ENCODE data around the gene PDE4D. TPM values are rescaled to one million over a fixed set of nuclear protein-coding genes. Genes with fewer than 3 reads are reported as not detected.

The PDE4D gene
- total and polyA plus RNA-seq, 3 experiments from 2014 or later, result 5.6 to 18.3 (median 17.7) TPM

DNA sequence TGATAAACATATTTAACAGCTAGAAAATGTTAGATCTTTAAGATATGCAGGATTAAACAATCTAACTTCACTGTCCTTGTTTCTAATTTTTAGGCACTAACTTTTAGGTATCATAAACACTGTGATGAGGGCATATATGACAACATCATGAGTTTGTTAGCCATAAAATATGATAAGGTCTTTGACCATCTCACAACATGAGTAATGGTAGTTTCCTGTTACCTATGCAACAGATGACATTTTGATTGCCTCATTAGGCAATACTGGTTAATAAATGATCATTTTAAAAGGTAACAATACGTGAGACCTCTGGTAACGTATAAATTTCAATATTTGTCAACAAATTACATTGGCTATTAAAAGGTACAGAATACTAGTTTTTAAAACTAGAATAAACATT is 613.5 kb downstream of the PDE4D start:
- no peaks in the 10 kb centered on the region for H3K36me3 Mint-ChIP-seq
- POLR2A ChIA-PET, result no interaction called here
- DNase-seq, result no peak

DNA sequence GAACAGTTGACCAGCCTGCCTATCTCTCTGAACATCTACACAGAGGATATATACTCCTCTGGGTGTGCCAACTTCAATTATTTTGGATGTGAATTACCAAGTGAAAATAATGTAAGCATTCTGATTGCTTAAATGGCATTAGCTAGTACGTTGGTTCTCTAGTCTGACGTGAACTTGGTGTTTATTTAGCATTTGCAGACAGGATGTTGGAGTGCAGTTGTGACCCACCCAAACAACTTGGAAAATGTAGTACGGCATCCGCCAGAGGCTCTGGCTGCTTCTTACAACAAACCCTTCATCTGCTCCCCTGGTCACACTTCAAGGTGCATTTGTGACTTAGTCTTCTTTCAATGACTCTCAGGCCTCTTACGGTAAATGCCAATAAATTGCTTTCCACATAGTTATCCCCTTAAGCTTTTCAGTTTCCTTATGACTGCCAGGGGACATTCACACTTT is 616.6 kb downstream of the PDE4D start:
- H3K4me1 Mint-ChIP-seq, result peaks cover 9 to 12% (median 12%) of the 10 kb centered on the region in 3 donors
- DNase-seq, result no peak
- H3K27ac ChIP-seq (ENCODE audit: low read depth, low read length), result no peak overlapping the region
- H3K9me3 Mint-ChIP-seq, result no peaks in the 10 kb centered on the region
- no peak overlapping the region for H3K4me3 Mint-ChIP-seq
- H3K27ac Mint-ChIP-seq, result no peak overlapping the region
- no peaks in the 10 kb centered on the region for H3K4me1 ChIP-seq (ENCODE audit: insufficient read depth, low read length)
- no peaks in the 10 kb centered on the region for H3K9me3 ChIP-seq (ENCODE audit: low read length)
- H3K36me3 Mint-ChIP-seq, result no peaks in the 10 kb centered on the region
- ChIA-PET CTCF (interaction anchor here (1.4 kb wide), 1 partner anchor 10 kb away, joined by 3 read pairs; no protein-coding TSS in a partner anchor), POLR2A (no interaction called here)
- no peaks in the 10 kb centered on the region for H3K27me3 ChIP-seq (ENCODE audit: insufficient read depth, low read length, poor library complexity, severe bottlenecking)
- H3K4me3 ChIP-seq (ENCODE audit: low read length), result no peak overlapping the region
- peaks cover 14 to 37% of the 10 kb centered on the region in 2 donors for H3K27me3 Mint-ChIP-seq
- H3K36me3 ChIP-seq (ENCODE audit: insufficient read depth, low read length), result no peaks in the 10 kb centered on the region

More for the DNA sequence above, 613.5 kb downstream of the PDE4D start:
- H3K27ac ChIP-seq (ENCODE audit: low read depth, low read length), result no peak overlapping the region
- no peaks in the 10 kb centered on the region for H3K36me3 ChIP-seq (ENCODE audit: insufficient read depth, low read length)
- Mint-ChIP-seq H3K4me3 (no peak overlapping the region), H3K9me3 (peaks cover 0 to 3% (median 0%) of the 10 kb centered on the region in 5 donors), H3K4me1 (peaks cover 9 to 10% (median 10%) of the 10 kb centered on the region in 3 donors), H3K27me3 (peaks cover 15 to 22% of the 10 kb centered on the region in 2 donors), H3K27ac (no peak overlapping the region)
- no peaks in the 10 kb centered on the region for H3K4me1 ChIP-seq (ENCODE audit: insufficient read depth, low read length)
- no peaks in the 10 kb centered on the region for H3K27me3 ChIP-seq (ENCODE audit: insufficient read depth, low read length, poor library complexity, severe bottlenecking)
- H3K9me3 ChIP-seq (ENCODE audit: low read length), result no peaks in the 10 kb centered on the region
- H3K4me3 ChIP-seq (ENCODE audit: low read length), result no peak overlapping the region
- CTCF ChIA-PET, result no interaction called here

DNA sequence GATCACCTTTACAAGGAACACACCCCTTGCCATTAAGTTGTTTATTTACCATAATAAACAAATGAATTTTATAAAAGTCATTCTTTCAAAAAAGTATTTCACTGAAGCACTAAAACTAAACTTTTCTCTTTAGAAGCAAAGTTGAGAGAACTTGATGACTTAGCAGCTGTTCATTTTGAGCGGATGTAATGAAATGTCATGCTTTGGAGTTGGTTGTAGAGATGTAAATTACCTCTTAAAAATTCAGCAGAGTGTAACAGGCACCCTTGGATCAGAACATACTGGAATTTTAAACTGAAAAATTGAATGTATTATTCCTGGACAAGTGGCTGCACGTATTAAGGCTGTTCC is 617.2 kb downstream of the PDE4D start:
- H3K27ac ChIP-seq (ENCODE audit: low read depth, low read length), result no peak overlapping the region
- no peaks in the 10 kb centered on the region for H3K36me3 ChIP-seq (ENCODE audit: insufficient read depth, low read length)
- no peaks in the 10 kb centered on the region for H3K4me1 ChIP-seq (ENCODE audit: insufficient read depth, low read length)
- H3K27ac Mint-ChIP-seq, result no peak overlapping the region
- POLR2A ChIA-PET, result no interaction called here
- CTCF ChIA-PET, result interaction anchor here (1.4 kb wide), 1 partner anchor 10 kb away, joined by 3 read pairs; no protein-coding TSS in a partner anchor
- no peaks in the 10 kb centered on the region for H3K36me3 Mint-ChIP-seq
- H3K27me3 ChIP-seq (ENCODE audit: insufficient read depth, low read length, poor library complexity, severe bottlenecking), result no peaks in the 10 kb centered on the region
- peaks cover 14 to 34% of the 10 kb centered on the region in 2 donors for H3K27me3 Mint-ChIP-seq
- peaks cover 0 to 2% (median 0%) of the 10 kb centered on the region in 5 donors for H3K9me3 Mint-ChIP-seq
- peaks cover 9 to 12% (median 12%) of the 10 kb centered on the region in 3 donors for H3K4me1 Mint-ChIP-seq
- H3K9me3 ChIP-seq (ENCODE audit: low read length), result no peaks in the 10 kb centered on the region
- H3K4me3 ChIP-seq (ENCODE audit: low read length), result no peak overlapping the region
- no peak overlapping the region for H3K4me3 Mint-ChIP-seq
- DNase-seq, result no peak

DNA sequence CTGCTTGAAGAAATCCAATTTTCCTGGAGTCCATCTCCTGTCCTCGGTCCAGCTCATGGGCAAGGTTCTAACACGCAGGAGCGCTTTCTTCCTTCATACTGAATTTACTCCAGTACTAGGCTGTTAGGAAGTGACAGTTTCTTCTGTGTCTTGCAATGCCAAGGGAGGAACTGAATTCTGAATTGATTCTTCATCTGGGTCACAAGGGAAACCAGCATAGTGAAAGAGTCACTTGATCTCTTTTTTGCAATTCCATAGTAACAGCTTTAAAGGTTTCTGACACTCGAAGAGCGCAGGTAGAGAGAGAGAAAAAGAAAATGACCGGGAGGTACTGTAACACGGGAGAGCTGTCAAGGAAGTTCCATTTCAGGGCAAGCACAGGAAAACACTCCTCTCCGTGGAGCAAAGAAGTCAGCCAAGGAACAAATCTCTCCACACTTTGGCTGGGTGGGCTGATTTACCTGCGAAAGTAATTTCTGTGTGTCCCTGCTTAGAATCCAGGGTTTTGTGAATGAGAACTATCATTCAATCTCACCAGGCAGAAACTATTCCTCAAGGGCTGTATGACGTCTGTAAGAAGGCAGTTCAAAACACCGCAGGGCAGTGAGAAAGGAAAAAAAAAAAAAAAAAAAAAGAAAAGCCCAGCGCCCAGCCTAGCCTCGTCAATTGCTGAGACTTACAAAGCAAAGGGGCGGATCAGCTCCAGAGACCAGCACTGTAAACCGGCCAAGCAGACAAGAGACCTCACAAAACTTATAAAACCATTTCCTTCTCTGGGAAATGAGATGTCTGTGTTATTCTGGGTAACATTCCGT is 617.8 kb downstream of the PDE4D start:
- ChIA-PET POLR2A (no interaction called here), CTCF (interaction anchor here (1.4 kb wide), 1 partner anchor 9 kb away, joined by 3 read pairs; no protein-coding TSS in a partner anchor)
- Mint-ChIP-seq H3K27me3 (peaks cover 14 to 34% of the 10 kb centered on the region in 2 donors), H3K27ac (no peak overlapping the region), H3K4me3 (peak overlapping the region in 6 of 7 donors; percentile 39 to 62 (median 60)), H3K36me3 (no peaks in the 10 kb centered on the region), H3K9me3 (peaks cover 0 to 2% (median 0%) of the 10 kb centered on the region in 5 donors), H3K4me1 (peaks cover 9 to 12% (median 12%) of the 10 kb centered on the region in 3 donors)
- no peaks in the 10 kb centered on the region for H3K4me1 ChIP-seq (ENCODE audit: insufficient read depth, low read length)
- H3K36me3 ChIP-seq (ENCODE audit: insufficient read depth, low read length), result no peaks in the 10 kb centered on the region
- no peak overlapping the region for H3K4me3 ChIP-seq (ENCODE audit: low read length)
- no peak overlapping the region for H3K27ac ChIP-seq (ENCODE audit: low read depth, low read length)
- H3K27me3 ChIP-seq (ENCODE audit: insufficient read depth, low read length, poor library complexity, severe bottlenecking), result no peaks in the 10 kb centered on the region
- DNase-seq, result no peak
- no peaks in the 10 kb centered on the region for H3K9me3 ChIP-seq (ENCODE audit: low read length)

DNA sequence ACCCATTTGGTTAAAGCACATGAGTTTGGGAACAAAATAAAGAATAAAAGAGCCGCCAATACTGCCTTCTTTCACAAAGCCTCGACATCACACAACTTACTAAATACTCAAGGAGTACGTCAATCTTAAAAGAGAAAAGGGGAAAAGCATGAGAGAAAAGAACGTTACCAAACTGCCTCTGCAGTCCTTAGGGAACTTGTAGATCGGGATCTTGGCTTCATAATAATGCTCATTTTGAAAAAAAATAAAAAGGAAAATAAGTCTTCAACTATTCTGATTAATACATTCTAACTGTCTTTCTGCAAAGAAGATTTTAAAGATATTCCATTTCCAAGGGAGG is 618.4 kb downstream of the PDE4D start:
- Mint-ChIP-seq H3K36me3 (no peaks in the 10 kb centered on the region), H3K27me3 (peaks cover 14 to 34% of the 10 kb centered on the region in 2 donors), H3K4me1 (peaks cover 9 to 12% (median 12%) of the 10 kb centered on the region in 3 donors), H3K27ac (peak overlapping the region in 1 of 8 donors; percentile 15), H3K4me3 (peak overlapping the region in 2 of 7 donors; percentile 10 to 62), H3K9me3 (peaks cover 0 to 2% (median 0%) of the 10 kb centered on the region in 5 donors)
- Histone ChIP-seq H3K36me3 (ENCODE audit: insufficient read depth, low read length) (no peaks in the 10 kb centered on the region), H3K4me3 (ENCODE audit: low read length) (no peak overlapping the region), H3K27ac (ENCODE audit: low read depth, low read length) (no peak overlapping the region), H3K4me1 (ENCODE audit: insufficient read depth, low read length) (no peaks in the 10 kb centered on the region), H3K9me3 (ENCODE audit: low read length) (no peaks in the 10 kb centered on the region), H3K27me3 (ENCODE audit: insufficient read depth, low read length, poor library complexity, severe bottlenecking) (no peaks in the 10 kb centered on the region)
- CTCF ChIA-PET, result no interaction called here
- DNase-seq, result no peak
- POLR2A ChIA-PET, result no interaction called here

DNA sequence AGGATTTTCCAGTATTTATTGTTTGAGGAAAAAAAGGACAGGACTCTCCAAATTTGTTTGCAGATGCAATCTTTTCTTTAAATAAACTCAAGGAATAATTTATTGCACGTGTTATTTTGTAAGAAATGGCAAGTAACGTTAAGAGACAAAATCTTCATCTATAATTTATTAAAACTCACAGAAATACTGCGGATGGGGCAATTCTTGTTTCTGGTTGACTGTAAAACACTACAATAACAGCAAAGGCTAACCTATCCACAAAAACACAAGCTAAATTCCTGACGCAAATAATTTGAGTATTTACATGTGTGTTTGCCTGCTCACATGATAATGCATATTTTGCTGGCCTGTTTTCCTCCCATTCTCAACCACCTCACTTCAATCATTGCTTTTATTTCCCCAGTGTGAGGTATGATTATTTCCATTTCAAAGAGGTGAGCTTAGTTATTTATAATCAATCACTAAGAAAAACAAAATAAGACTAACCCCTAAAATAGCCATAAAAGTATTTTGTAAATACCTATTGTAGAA is 619.4 kb downstream of the PDE4D start:
- Histone ChIP-seq H3K4me1 (ENCODE audit: insufficient read depth, low read length) (no peaks in the 10 kb centered on the region), H3K36me3 (ENCODE audit: insufficient read depth, low read length) (no peaks in the 10 kb centered on the region), H3K9me3 (ENCODE audit: low read length) (no peaks in the 10 kb centered on the region), H3K4me3 (ENCODE audit: low read length) (no peak overlapping the region), H3K27ac (ENCODE audit: low read depth, low read length) (no peak overlapping the region), H3K27me3 (ENCODE audit: insufficient read depth, low read length, poor library complexity, severe bottlenecking) (no peaks in the 10 kb centered on the region)
- POLR2A ChIA-PET, result no interaction called here
- DNase-seq, result no peak
- peaks cover 0 to 2% (median 0%) of the 10 kb centered on the region in 5 donors for H3K9me3 Mint-ChIP-seq
- no peak overlapping the region for H3K27ac Mint-ChIP-seq
- H3K4me1 Mint-ChIP-seq, result peaks cover 9 to 12% (median 12%) of the 10 kb centered on the region in 3 donors
- H3K4me3 Mint-ChIP-seq, result no peak overlapping the region
- H3K27me3 Mint-ChIP-seq, result peaks cover 14 to 30% of the 10 kb centered on the region in 2 donors
- no peaks in the 10 kb centered on the region for H3K36me3 Mint-ChIP-seq
- CTCF ChIA-PET, result no interaction called here

DNA sequence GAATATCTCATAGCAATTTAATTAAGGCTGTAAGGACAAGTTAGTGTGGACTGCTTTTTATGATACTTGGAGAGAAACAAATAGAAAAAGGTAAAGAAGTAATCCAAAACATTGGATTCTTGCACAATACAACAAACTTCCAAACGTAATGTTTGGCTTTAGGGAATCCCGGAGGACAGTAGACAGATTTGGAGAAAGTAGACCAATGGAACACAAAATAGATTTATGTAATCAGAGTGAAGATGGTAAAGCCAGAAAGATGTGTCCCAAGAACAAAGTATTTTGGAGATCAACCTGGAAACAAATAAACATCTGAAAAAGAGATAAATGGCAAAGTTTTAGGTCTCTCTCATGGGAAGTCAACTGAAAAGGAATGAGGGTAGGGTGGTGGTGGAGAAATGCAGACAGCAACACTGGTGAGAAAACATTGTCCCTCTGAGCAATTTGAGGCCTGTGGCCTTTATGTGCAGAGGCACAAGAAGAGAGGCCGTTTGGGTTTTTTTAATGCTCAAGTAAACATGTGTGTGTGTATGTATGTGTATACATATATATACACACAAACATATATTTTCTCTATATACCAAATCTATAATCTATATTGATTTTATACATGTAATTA is 620.6 kb downstream of the PDE4D start:
- Mint-ChIP-seq H3K27me3 (peaks cover 14 to 30% of the 10 kb centered on the region in 2 donors), H3K4me3 (no peak overlapping the region), H3K27ac (no peak overlapping the region), H3K36me3 (no peaks in the 10 kb centered on the region), H3K4me1 (peaks cover 9 to 12% (median 12%) of the 10 kb centered on the region in 3 donors), H3K9me3 (peaks cover 0 to 2% (median 0%) of the 10 kb centered on the region in 5 donors)
- H3K27ac ChIP-seq (ENCODE audit: low read depth, low read length), result no peak overlapping the region
- H3K36me3 ChIP-seq (ENCODE audit: insufficient read depth, low read length), result no peaks in the 10 kb centered on the region
- no peak for DNase-seq
- CTCF ChIA-PET, result no interaction called here
- no peak overlapping the region for H3K4me3 ChIP-seq (ENCODE audit: low read length)
- no peaks in the 10 kb centered on the region for H3K9me3 ChIP-seq (ENCODE audit: low read length)
- H3K27me3 ChIP-seq (ENCODE audit: insufficient read depth, low read length, poor library complexity, severe bottlenecking), result no peaks in the 10 kb centered on the region
- POLR2A ChIA-PET, result no interaction called here
- H3K4me1 ChIP-seq (ENCODE audit: insufficient read depth, low read length), result no peaks in the 10 kb centered on the region
